ENCODE results near the gene HDAC5.
A peak's percentile ranks its signal among the peaks of the same experiment; 100 is the strongest.

HDAC5 gene

DNA sequence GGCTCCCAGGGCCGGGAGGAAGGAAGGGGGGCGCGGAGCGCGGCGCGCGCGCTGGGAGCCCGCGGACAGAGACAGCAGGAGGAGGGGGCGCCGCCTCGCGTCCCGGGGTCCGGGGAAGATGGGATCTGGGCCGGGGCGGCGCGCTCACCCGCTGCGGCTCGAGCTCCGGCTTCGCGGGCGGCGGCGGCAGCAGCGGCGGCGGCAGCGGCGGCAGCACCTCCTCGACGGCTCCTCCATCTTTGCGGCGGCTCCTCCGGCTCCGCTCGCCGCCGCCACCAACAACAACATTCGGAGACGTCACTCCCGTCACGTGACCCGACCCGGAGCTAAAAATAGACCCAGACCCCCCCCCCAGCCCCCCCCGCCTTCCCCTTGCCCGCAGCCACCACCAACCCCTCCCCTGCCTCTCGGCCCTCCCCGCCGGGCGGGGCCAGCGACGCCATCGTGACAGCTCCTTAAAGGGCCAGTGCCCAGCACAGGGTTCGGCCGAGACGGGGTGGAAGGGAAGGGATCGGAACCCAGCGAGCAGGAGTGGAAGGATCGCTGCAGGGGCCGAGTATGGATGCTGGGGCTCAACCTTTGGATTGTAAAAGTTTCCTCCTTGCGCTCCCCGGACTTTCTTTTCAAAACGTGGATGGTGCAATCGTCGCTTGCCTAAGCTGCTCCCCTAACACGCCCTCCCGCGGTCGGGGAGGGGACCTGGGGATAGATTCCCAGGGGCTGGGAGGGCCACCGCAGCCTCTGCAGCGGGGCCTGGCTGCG lies at the start of gene HDAC5:
Gene HDAC5 (minus strand): TSS at position 286 of the 762 bp plus-strand sequence. CDS start 6,126 bp downstream, outside the sequence.
- peaks cover 19 to 23% of the 10 kb centered on the region in 2 donors for H3K4me1 ChIP-seq (ENCODE audit: control insufficient read depth in 1 of 2, insufficient read depth in 2 of 2, low read length in 2 of 2)

DNA sequence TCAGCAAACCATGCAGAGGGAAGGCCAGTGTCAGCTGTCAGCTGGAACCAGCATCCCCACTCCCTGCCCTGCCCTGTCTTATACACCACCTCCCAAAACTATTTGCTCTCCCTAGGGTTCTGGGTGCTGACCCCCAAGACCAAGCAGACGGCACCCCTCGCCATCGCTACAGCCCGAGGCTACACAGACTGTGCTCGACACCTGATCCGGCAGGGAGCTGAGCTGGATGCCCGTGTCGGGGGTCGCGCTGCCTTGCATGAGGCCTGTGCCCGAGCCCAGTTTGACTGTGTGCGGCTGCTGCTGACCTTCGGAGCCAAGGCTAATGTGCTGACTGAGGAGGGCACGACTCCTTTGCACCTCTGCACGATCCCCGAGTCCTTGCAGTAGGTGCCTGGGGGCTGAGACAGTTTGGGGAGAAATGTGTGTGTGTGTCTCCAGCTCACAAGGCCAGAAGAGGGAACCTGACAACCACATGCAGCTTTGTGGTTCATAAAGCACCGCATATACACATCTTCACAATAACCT lies 48.6 kb upstream of the HDAC5 start:
- H3K27ac ChIP-seq (ENCODE audit: low read depth, low read length): no peak overlapping the region
- no peak overlapping the region for H3K4me3 ChIP-seq (ENCODE audit: low read depth in 1 of 2, low read length in 2 of 2)
- no peak overlapping the region for H3K9ac ChIP-seq (ENCODE audit: low read depth in 1 of 2, low read length in 2 of 2)
- no peaks in the 10 kb centered on the region for H3K27me3 ChIP-seq (ENCODE audit: control insufficient read depth in 1 of 2, insufficient read depth in 2 of 2, low read length in 2 of 2)
- peaks cover 0 to 3% of the 10 kb centered on the region in 2 donors for H3K4me1 ChIP-seq (ENCODE audit: control insufficient read depth in 1 of 2, insufficient read depth in 2 of 2, low read length in 2 of 2)
- H3K9me3 ChIP-seq (ENCODE audit: control insufficient read depth in 1 of 2, low read length in 2 of 2): no peaks in the 10 kb centered on the region
- H3K36me3 ChIP-seq (ENCODE audit: control insufficient read depth in 1 of 2, insufficient read depth in 2 of 2, low read length in 2 of 2): peaks cover 2 to 6% of the 10 kb centered on the region in 2 donors

More for the DNA sequence above, at the start of gene HDAC5:
- Histone ChIP-seq H3K9ac (ENCODE audit: low read depth in 1 of 2, low read length in 2 of 2) (peak within 1 kb of the TSS; percentile 78 to 94), H3K27me3 (ENCODE audit: control insufficient read depth in 1 of 2, insufficient read depth in 2 of 2, low read length in 2 of 2) (no peaks in the 10 kb centered on the region), H3K9me3 (ENCODE audit: control insufficient read depth in 1 of 2, low read length in 2 of 2) (no peaks in the 10 kb centered on the region), H3K4me3 (ENCODE audit: low read depth in 1 of 2, low read length in 2 of 2) (peak within 1 kb of the TSS; percentile 92 to 94), H3K27ac (ENCODE audit: low read depth, low read length) (peak within 1 kb of the TSS; percentile 85), H3K36me3 (ENCODE audit: control insufficient read depth in 1 of 2, insufficient read depth in 2 of 2, low read length in 2 of 2) (no peaks in the 10 kb centered on the region)

DNA sequence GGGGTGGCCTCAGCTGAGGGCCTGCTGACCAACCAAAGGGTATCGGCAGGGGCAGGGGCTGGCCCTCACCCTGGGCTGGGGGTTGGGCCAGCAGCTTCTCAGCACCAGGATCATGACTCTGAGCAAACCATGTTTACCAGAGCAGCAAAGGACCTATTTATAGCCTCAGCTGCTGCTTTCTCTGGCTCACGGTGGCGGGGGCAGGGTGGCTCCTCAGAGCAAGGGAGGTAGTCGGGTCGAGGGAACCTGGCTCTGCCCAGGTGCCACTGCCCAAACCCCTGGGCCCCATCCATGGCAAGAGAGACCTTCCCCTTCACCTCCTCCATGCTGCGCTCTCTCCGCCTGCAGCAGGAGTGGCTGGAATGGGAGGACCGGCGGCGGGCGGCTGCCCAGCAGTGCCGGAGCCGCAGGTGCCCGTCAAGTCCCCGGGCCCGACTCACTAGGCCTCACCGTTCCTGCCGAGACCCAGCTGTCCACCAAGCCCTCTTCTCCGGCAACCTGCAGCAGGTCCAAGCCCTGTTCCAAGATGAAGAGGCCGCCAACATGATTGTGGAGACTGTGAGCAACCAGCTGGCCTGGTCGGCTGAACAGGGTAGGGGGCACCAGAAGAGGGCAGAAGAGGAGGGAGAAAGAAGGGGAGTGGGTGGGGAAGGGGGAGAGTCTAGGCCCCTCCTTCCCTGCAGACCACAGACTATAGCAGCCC lies 47.2 kb upstream of the HDAC5 start, which contains the start of gene ASB16:
Gene ASB16 (plus strand): TSS at position 206 of the 703 bp plus-strand sequence. CDS start 86 bp downstream, at position 292.
- Histone ChIP-seq H3K9ac (ENCODE audit: low read depth in 1 of 2, low read length in 2 of 2) (no peak within 1 kb of the TSS), H3K4me1 (ENCODE audit: control insufficient read depth in 1 of 2, insufficient read depth in 2 of 2, low read length in 2 of 2) (peaks cover 0 to 3% of the 10 kb centered on the region in 2 donors), H3K4me3 (ENCODE audit: low read depth in 1 of 2, low read length in 2 of 2) (no peak within 1 kb of the TSS), H3K36me3 (ENCODE audit: control insufficient read depth in 1 of 2, insufficient read depth in 2 of 2, low read length in 2 of 2) (peaks cover 0 to 4% of the 10 kb centered on the region in 2 donors), H3K9me3 (ENCODE audit: control insufficient read depth in 1 of 2, low read length in 2 of 2) (no peaks in the 10 kb centered on the region), H3K27me3 (ENCODE audit: control insufficient read depth in 1 of 2, insufficient read depth in 2 of 2, low read length in 2 of 2) (no peaks in the 10 kb centered on the region), H3K27ac (ENCODE audit: low read depth, low read length) (peak within 1 kb of the TSS; percentile 51)

DNA sequence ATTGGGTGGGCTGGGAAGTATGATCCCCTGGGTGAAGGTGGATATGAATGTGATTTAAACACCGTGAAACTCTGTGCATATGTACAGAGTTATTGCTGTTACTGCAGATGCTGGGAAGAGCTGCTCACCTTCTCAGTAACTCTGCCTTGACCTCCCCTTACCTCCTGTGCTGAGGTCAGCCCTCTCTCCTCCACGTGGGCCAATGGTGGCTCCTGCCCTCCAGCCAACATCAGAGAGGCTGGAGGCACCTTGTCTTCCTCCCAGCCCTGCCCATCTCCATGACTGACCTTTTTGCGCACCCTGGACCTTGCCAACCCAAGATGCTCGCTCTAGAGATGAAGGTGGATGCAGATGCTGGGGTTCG lies 46.7 kb upstream of the HDAC5 start:
- H3K9ac ChIP-seq (ENCODE audit: low read depth in 1 of 2, low read length in 2 of 2): no peak overlapping the region
- no peak overlapping the region for H3K4me3 ChIP-seq (ENCODE audit: low read depth in 1 of 2, low read length in 2 of 2)
- peak overlapping the region; percentile 51 for H3K27ac ChIP-seq (ENCODE audit: low read depth, low read length)
- no peaks in the 10 kb centered on the region for H3K27me3 ChIP-seq (ENCODE audit: control insufficient read depth in 1 of 2, insufficient read depth in 2 of 2, low read length in 2 of 2)
- peaks cover 0 to 4% of the 10 kb centered on the region in 2 donors for H3K36me3 ChIP-seq (ENCODE audit: control insufficient read depth in 1 of 2, insufficient read depth in 2 of 2, low read length in 2 of 2)
- H3K4me1 ChIP-seq (ENCODE audit: control insufficient read depth in 1 of 2, insufficient read depth in 2 of 2, low read length in 2 of 2): peaks cover 0 to 3% of the 10 kb centered on the region in 2 donors
- no peaks in the 10 kb centered on the region for H3K9me3 ChIP-seq (ENCODE audit: control insufficient read depth in 1 of 2, low read length in 2 of 2)

DNA sequence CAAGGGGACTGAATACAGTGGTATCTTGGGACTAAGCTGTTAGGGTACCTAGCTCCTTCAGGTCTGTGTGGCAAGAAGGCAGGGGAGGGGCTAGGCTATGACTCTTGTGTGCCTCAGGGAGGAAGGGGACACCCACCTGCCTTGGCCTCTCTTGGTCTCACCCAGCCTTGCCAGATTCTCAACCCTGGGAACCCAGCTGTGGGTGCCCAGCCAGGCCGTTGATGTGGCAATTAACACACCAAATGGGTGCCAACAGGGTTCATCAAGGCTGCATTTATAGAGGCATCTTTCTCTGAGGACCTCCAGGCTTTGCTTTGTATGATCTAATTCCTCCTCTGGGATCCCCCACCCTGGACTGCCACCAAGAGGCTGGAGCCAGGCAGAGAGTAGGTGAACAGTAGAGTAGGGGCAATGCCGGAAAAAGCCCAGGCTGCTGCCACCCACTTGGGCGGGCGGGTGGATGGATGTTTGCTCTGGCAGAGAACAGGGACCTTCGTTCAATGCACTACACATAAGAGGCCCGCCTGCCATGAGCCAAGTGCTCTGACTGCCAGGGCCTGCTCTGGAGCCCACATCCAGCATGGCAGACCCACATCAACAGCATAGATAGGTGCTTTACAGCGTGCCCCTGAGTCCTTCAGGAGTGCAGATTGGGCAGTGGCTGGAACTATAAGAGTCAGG lies 43.9 kb upstream of the HDAC5 start:
- H3K9ac ChIP-seq (ENCODE audit: low read depth in 1 of 2, low read length in 2 of 2): no peak overlapping the region
- no peak overlapping the region for H3K4me3 ChIP-seq (ENCODE audit: low read depth in 1 of 2, low read length in 2 of 2)
- no peaks in the 10 kb centered on the region for H3K9me3 ChIP-seq (ENCODE audit: control insufficient read depth in 1 of 2, low read length in 2 of 2)
- no peak overlapping the region for H3K27ac ChIP-seq (ENCODE audit: low read depth, low read length)
- no peaks in the 10 kb centered on the region for H3K36me3 ChIP-seq (ENCODE audit: control insufficient read depth in 1 of 2, insufficient read depth in 2 of 2, low read length in 2 of 2)
- peaks cover 0 to 3% of the 10 kb centered on the region in 2 donors for H3K4me1 ChIP-seq (ENCODE audit: control insufficient read depth in 1 of 2, insufficient read depth in 2 of 2, low read length in 2 of 2)
- no peaks in the 10 kb centered on the region for H3K27me3 ChIP-seq (ENCODE audit: control insufficient read depth in 1 of 2, insufficient read depth in 2 of 2, low read length in 2 of 2)

DNA sequence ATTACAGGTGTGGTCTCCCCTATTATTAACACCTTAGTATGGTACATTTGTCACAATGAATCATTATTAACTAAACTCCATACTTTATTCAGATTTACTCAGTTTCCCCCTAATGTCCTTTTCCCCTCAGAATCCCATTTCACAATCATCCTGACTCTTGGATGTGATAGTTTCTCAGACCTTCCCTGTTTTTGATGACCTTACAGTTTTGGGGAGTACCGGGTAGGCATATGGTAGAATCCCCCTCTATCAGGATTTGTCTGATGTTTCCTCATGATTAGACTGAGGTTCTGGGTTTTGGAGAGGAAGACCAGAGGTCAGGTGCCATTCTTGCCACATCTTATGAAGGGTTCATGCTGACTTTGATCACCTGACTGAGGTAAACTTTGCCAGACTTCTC lies 41.0 kb upstream of the HDAC5 start:
- no peaks in the 10 kb centered on the region for H3K36me3 ChIP-seq (ENCODE audit: control insufficient read depth in 1 of 2, insufficient read depth in 2 of 2, low read length in 2 of 2)
- no peaks in the 10 kb centered on the region for H3K27me3 ChIP-seq (ENCODE audit: control insufficient read depth in 1 of 2, insufficient read depth in 2 of 2, low read length in 2 of 2)
- no peak overlapping the region for H3K27ac ChIP-seq (ENCODE audit: low read depth, low read length)
- no peaks in the 10 kb centered on the region for H3K9me3 ChIP-seq (ENCODE audit: control insufficient read depth in 1 of 2, low read length in 2 of 2)
- H3K4me3 ChIP-seq (ENCODE audit: low read depth in 1 of 2, low read length in 2 of 2): no peak overlapping the region
- no peak overlapping the region for H3K9ac ChIP-seq (ENCODE audit: low read depth in 1 of 2, low read length in 2 of 2)
- H3K4me1 ChIP-seq (ENCODE audit: control insufficient read depth in 1 of 2, insufficient read depth in 2 of 2, low read length in 2 of 2): peaks cover 0 to 3% of the 10 kb centered on the region in 2 donors

DNA sequence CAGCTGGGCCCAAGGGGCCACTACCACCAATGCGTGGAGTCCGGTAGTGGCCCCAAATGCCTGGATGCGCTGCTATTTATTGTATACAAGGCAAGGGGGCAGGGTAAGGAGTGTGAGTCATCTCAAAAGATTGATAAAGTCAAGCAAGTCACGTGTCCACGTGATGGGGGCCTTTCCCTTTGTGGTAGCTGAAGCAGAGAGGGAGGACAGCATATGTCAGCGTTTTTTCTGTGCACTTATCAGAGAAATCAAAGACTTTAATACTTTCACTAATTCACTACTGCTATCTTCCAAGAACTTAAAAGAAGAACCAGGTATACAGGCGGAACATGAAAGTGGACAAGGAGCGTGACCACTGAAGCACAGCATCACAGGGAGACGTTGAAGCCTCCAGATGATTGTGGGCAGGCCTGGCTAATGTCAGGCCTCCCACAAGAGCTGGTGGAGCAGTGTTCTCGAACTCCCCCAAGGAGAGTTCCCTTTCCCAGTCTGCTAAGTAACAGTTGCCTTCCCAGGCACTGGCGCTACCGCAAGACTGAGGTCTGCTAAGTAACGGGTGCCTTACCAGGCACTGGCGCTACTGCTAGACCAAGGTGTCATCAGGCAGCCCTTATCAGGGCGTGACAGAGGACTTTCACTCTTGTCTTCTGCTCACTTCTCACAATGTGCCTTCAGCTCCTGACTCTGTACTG lies 36.2 kb upstream of the HDAC5 start:
- no peak overlapping the region for H3K27ac ChIP-seq (ENCODE audit: low read depth, low read length)
- no peaks in the 10 kb centered on the region for H3K9me3 ChIP-seq (ENCODE audit: control insufficient read depth in 1 of 2, low read length in 2 of 2)
- no peaks in the 10 kb centered on the region for H3K27me3 ChIP-seq (ENCODE audit: control insufficient read depth in 1 of 2, insufficient read depth in 2 of 2, low read length in 2 of 2)
- peaks cover 0 to 3% of the 10 kb centered on the region in 2 donors for H3K36me3 ChIP-seq (ENCODE audit: control insufficient read depth in 1 of 2, insufficient read depth in 2 of 2, low read length in 2 of 2)
- H3K4me3 ChIP-seq (ENCODE audit: low read depth in 1 of 2, low read length in 2 of 2): no peak overlapping the region
- H3K9ac ChIP-seq (ENCODE audit: low read depth in 1 of 2, low read length in 2 of 2): no peak overlapping the region
- no peaks in the 10 kb centered on the region for H3K4me1 ChIP-seq (ENCODE audit: control insufficient read depth in 1 of 2, insufficient read depth in 2 of 2, low read length in 2 of 2)

DNA sequence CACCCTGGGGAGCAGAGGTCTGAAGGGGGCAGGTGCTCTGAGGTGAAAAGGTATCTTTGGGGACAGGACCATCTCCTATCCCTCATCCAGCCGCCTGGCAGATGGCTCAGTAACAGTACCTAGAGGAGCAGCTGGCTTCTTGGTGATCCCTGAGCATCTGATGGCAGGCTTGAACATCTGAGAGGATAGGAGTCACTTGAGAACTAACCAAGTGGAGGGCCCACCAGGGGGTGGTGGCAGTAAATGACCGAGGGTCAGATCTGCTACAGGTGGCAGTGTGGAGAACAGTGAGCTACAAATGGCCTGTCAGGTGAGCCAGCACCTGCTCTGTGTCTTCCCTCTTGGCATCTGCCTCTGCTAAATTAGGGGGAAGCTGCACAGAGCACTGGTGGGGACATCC lies 32.0 kb upstream of the HDAC5 start:
- H3K36me3 ChIP-seq (ENCODE audit: control insufficient read depth in 1 of 2, insufficient read depth in 2 of 2, low read length in 2 of 2): peaks cover 0 to 6% of the 10 kb centered on the region in 2 donors
- no peaks in the 10 kb centered on the region for H3K27me3 ChIP-seq (ENCODE audit: control insufficient read depth in 1 of 2, insufficient read depth in 2 of 2, low read length in 2 of 2)
- no peak overlapping the region for H3K4me3 ChIP-seq (ENCODE audit: low read depth in 1 of 2, low read length in 2 of 2)
- H3K27ac ChIP-seq (ENCODE audit: low read depth, low read length): no peak overlapping the region
- H3K9ac ChIP-seq (ENCODE audit: low read depth in 1 of 2, low read length in 2 of 2): no peak overlapping the region
- H3K9me3 ChIP-seq (ENCODE audit: control insufficient read depth in 1 of 2, low read length in 2 of 2): no peaks in the 10 kb centered on the region
- H3K4me1 ChIP-seq (ENCODE audit: control insufficient read depth in 1 of 2, insufficient read depth in 2 of 2, low read length in 2 of 2): no peaks in the 10 kb centered on the region

DNA sequence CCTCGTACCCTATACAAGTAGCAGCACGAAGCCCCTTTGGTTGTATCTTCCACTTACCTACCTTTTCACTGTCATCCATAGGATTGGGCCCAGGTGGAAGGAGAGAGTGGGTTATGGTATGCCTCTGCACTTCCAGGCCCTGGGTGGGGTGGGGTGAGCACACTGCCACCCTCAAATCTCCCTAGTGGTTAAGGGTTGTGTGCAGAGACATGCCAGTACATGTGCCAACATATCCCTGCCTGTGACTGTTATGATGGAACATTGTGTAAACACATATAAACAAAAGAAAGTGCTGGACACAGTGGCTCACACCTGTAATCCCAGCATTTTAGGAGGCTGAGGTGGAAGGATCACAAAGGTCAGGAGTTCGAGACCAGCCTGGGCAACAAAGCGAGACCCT lies 29.4 kb upstream of the HDAC5 start:
- Histone ChIP-seq H3K36me3 (ENCODE audit: control insufficient read depth in 1 of 2, insufficient read depth in 2 of 2, low read length in 2 of 2) (peaks cover 0 to 8% of the 10 kb centered on the region in 2 donors), H3K27ac (ENCODE audit: low read depth, low read length) (no peak overlapping the region), H3K27me3 (ENCODE audit: control insufficient read depth in 1 of 2, insufficient read depth in 2 of 2, low read length in 2 of 2) (no peaks in the 10 kb centered on the region), H3K9me3 (ENCODE audit: control insufficient read depth in 1 of 2, low read length in 2 of 2) (no peaks in the 10 kb centered on the region), H3K9ac (ENCODE audit: low read depth in 1 of 2, low read length in 2 of 2) (no peak overlapping the region), H3K4me1 (ENCODE audit: control insufficient read depth in 1 of 2, insufficient read depth in 2 of 2, low read length in 2 of 2) (no peaks in the 10 kb centered on the region), H3K4me3 (ENCODE audit: low read depth in 1 of 2, low read length in 2 of 2) (no peak overlapping the region)

All from duodenal mucosa (tissue), 2 donors.